ENCODE measurements around the gene NOXO1. TPM values are rescaled to one million over a fixed set of nuclear protein-coding genes. Genes with fewer than 3 reads are reported as not detected.

Gene NOXO1
- total RNA-seq, 1 experiment from 2014 or later = 3.4 TPM

GRCh38 chr16:1985466-1986150 lies 4.3 kb upstream of the NOXO1 start:
- peak; percentile 44 for DNase-seq
- Histone ChIP-seq H3K9me3 (ENCODE audit: low read length) (no peaks in the 10 kb centered on the region), H2AFZ (ENCODE audit: low read length) (no peak overlapping the region), H3K4me3 (ENCODE audit: low read length) (peak overlapping the region; percentile 90), H3F3A (ENCODE audit: low read length, unreplicated experiment) (peaks cover 3% of the 10 kb centered on the region), H3K9ac (ENCODE audit: low read length) (peak overlapping the region; percentile 85; the same call in 1 of the 2 replicates), H3K27me3 (ENCODE audit: low read length) (no peaks in the 10 kb centered on the region), H3K27ac (ENCODE audit: low read length) (no peak overlapping the region), H3K4me2 (ENCODE audit: low read length) (peak overlapping the region; percentile 95), H3K36me3 (ENCODE audit: low read depth, low read length) (no peaks in the 10 kb centered on the region; the same call in 1 of the 2 replicates), H3K9me2 (replicated peaks; ENCODE audit: low read length) (no peaks in the 10 kb centered on the region), H4K20me1 (ENCODE audit: low read length) (no peaks in the 10 kb centered on the region), H3K4me1 (ENCODE audit: insufficient read depth, low read length) (peaks cover 29% of the 10 kb centered on the region), H3K79me2 (ENCODE audit: low read length) (peaks cover 19% of the 10 kb centered on the region)
- no TSS peak for BruUV-seq (replicated peaks)
- ATAC-seq = peak; percentile 13
- intact Hi-C loops (cut with micrococcal nuclease) = no loop called here
- ChIA-PET CTCF (interaction anchor here (0.5 to 1.0 kb wide), 2 partner anchors 18 to 155 kb away, joined by 3 read pairs; no protein-coding TSS in a partner anchor), POLR2A (ENCODE audit: unreplicated experiment) (interaction anchor here (0.6 kb wide), 1 partner anchor 29 kb away, joined by 5 read pairs; no protein-coding TSS in a partner anchor)
- TF ChIP-seq CTCF (conservative IDR thresholded peaks at IDR 0.05; ENCODE audit: low read depth, low read length) = no peak
- no peak for TF ChIP-seq EZH2phosphoT487 (IDR thresholded peaks at IDR 0.05; ENCODE audit: borderline replicate concordance, low read length)
- TF ChIP-seq EZH2 (IDR thresholded peaks at IDR 0.05; ENCODE audit: low read length, unreplicated experiment) = no peak

- CTCF ChIA-PET = interaction anchor here (1.0 kb wide), 1 partner anchor 19 kb away, joined by 3 read pairs; no protein-coding TSS in a partner anchor
- Histone ChIP-seq H3K4me3 (ENCODE audit: low read length) (peak overlapping the region; percentile 90), H2AFZ (ENCODE audit: low read length) (peak overlapping the region; percentile 72), H3F3A (ENCODE audit: low read length, unreplicated experiment) (peaks cover 3% of the 10 kb centered on the region), H3K9ac (ENCODE audit: low read length) (peak overlapping the region; percentile 85), H3K9me3 (ENCODE audit: low read length) (no peaks in the 10 kb centered on the region), H3K36me3 (ENCODE audit: low read depth, low read length) (no peaks in the 10 kb centered on the region; the same call in 1 of the 2 replicates), H3K27ac (ENCODE audit: low read length) (no peak overlapping the region), H3K4me2 (ENCODE audit: low read length) (peak overlapping the region; percentile 95), H4K20me1 (ENCODE audit: low read length) (no peaks in the 10 kb centered on the region), H3K79me2 (ENCODE audit: low read length) (peaks cover 19% of the 10 kb centered on the region), H3K9me2 (replicated peaks; ENCODE audit: low read length) (no peaks in the 10 kb centered on the region), H3K4me1 (ENCODE audit: insufficient read depth, low read length) (peaks cover 40% of the 10 kb centered on the region), H3K27me3 (ENCODE audit: low read length) (no peaks in the 10 kb centered on the region)
- intact Hi-C loops (cut with micrococcal nuclease) = no loop called here
- BruUV-seq (replicated peaks) = TSS peak; percentile 55
- peak; percentile 2; the same call in 1 of the 2 replicates for ATAC-seq
- DNase-seq = no peak
- TF ChIP-seq EZH2 (IDR thresholded peaks at IDR 0.05; ENCODE audit: low read length, unreplicated experiment) (no peak), EZH2phosphoT487 (IDR thresholded peaks at IDR 0.05; ENCODE audit: borderline replicate concordance, low read length) (no peak), CTCF (conservative IDR thresholded peaks at IDR 0.05; ENCODE audit: low read depth, low read length) (no peak)
- POLR2A ChIA-PET (ENCODE audit: unreplicated experiment) = interaction anchor here (0.6 kb wide), 3 partner anchors 23 to 212 kb away, joined by 3 to 5 read pairs (median 4); partner anchors contain the start of genes EME2 and MRPS34
These were observed 3.3 kb upstream of the NOXO1 start for GRCh38 chr16:1984347-1985225.

All from PC-3 (cell line).